ENCODE measurements around the gene EBP. TPM values are rescaled to one million over a fixed set of nuclear protein-coding genes. Genes with fewer than 3 reads are reported as not detected.

EBP gene
- total and polyA plus RNA-seq, 9 of the 15 experiments (the other 6 are each of a cell fraction or from before 2014, with no cell fraction given), result 228 to 987 (median 274) TPM

- TF ChIP-seq MGA (IDR thresholded peaks at IDR 0.05), result peak; percentile 27; the same call in 1 of the 2 replicates
- peak; percentile 76 for TF ChIP-seq ZNF592 (IDR thresholded peaks at IDR 0.05)
- peak; percentile 87 for TF ChIP-seq JUND (IDR thresholded peaks at IDR 0.05; ENCODE audit: borderline replicate concordance, low read depth, low read length)
- TF ChIP-seq JUND (tag; IDR thresholded peaks at IDR 0.05; ENCODE audit: borderline replicate concordance, low read depth, low read length), result peak; percentile 78; the same call in 2 of the 3 replicates
- no peak for TF ChIP-seq SUPT5H (IDR thresholded peaks at IDR 0.05)
- TF ChIP-seq HDAC2 (IDR thresholded peaks at IDR 0.05), result no peak
- peak in 2 of 3 experiments; percentile 32 to 79 for TF ChIP-seq YY1 (IDR thresholded peaks at IDR 0.05; ENCODE audit: borderline replicate concordance in 1 of 3, control insufficient read depth in 1 of 3, extremely low read depth in 1 of 3, insufficient read depth in 3 of 3, insufficient read length in 1 of 3, insufficient replicate concordance in 2 of 3, low read depth in 1 of 3, low read length in 2 of 3)
- no peak for TF ChIP-seq NR2C2 (CRISPR knock-in tag; IDR thresholded peaks at IDR 0.05)
- TF ChIP-seq NR2C2 (tag; IDR thresholded peaks at IDR 0.05), result peak; percentile 18; the same call in 1 of the 2 replicates
- TF ChIP-seq USF1 (CRISPR knock-in tag; IDR thresholded peaks at IDR 0.05), result no peak
Observed at GRCh38 chrX:48531358-48531959, 9.9 kb downstream of the EBP start (continued).
